ENCODE measurements around the gene CYP4V2.
A peak's percentile ranks its signal among the peaks of the same experiment; 100 is the strongest.

CYP4V2 gene

DNA sequence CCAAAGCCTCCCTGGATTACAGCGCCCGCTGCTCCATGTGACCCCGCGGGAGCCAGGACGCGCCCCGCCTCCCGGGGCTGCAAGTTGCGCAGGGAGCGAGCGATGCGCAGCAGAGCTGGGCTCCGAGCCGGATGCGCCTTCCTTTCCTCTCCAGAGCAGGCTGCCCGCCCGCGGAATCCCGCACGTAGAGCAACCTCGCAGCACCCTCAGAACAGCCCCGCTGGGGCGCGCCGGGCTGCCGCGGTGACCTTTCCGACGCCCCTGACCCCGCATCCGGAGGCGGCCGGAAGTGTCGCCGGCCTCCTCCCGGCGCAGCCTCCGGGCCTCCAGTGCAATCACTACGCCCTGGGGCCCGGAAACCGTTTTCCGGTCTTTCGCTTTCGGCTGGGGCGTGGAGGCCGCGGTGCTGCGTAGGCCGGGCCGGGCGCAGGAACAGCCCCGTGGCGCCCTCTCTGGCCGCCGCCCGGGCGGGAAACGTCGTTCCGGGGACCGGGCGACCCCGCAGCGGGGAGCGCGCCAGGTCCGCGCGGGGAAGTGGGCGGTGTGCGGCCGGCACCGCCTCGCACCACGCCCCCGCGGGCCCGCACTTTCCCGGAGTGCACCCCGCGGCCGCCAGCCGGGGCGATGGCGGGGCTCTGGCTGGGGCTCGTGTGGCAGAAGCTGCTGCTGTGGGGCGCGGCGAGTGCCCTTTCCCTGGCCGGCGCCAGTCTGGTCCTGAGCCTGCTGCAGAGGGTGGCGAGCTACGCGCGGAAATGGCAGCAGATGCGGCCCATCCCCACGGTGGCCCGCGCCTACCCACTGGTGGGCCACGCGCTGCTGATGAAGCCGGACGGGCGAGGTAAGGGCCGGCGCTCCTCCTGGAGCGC, at the start of gene CYP4V2:
CYP4V2 (plus strand) TSS at position 368 of the 866 bp plus-strand sequence; CDS start at position 625, 257 bp downstream.
- TF ChIP-seq, protein P1, sequence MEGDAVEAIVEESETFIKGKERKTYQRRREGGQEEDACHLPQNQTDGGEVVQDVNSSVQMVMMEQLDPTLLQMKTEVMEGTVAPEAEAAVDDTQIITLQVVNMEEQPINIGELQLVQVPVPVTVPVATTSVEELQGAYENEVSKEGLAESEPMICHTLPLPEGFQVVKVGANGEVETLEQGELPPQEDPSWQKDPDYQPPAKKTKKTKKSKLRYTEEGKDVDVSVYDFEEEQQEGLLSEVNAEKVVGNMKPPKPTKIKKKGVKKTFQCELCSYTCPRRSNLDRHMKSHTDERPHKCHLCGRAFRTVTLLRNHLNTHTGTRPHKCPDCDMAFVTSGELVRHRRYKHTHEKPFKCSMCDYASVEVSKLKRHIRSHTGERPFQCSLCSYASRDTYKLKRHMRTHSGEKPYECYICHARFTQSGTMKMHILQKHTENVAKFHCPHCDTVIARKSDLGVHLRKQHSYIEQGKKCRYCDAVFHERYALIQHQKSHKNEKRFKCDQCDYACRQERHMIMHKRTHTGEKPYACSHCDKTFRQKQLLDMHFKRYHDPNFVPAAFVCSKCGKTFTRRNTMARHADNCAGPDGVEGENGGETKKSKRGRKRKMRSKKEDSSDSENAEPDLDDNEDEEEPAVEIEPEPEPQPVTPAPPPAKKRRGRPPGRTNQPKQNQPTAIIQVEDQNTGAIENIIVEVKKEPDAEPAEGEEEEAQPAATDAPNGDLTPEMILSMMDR (IDR thresholded peaks at IDR 0.05; ENCODE audit: insufficient read depth, low read depth, low read length, missing control alignments), result peak; percentile 52
- DNase-seq (ENCODE audit: low read depth), result peak; percentile 95
- H3K4me3 ChIP-seq (ENCODE audit: low read depth, low read length), result peak within 1 kb of the TSS; percentile 99

DNA sequence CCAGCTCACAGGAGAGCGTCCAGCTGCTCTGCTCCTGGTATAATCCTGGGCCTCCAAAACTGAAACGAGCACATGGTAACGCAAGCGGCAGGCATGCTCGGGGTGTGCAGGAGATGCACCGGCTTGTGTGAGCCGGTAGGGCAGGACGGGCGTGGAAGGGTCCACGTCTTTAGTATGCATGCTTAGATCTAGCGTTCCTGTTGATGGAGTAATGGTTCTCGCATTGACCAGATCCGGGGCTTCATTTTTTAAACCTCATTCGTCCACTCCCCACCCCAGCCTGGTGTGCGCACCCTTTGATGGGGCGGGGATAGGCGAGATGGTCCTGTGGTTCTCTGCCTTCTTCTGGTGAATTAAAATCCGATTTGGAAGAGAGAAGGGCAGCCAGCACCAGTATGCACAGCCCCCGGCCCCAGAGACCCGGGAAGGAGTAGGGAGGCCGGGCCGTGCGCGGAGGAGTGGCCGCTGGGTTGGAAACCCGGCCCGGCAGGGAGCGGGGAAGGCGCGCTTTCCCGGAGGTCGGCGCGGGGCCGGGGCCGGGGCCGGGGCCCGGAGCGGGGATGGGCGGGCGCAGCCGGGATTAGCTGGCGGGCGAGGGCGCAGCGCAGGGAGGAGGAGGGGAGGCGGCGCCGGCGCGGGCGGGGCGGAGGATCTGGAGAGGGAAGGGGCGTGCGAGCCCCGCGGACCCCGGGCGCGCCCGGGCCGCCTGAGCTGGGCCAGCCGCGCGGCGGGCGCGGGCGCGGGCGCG, 47.0 kb upstream of the CYP4V2 start:
- DNase-seq (ENCODE audit: low read depth), result peak; percentile 26
- H3K4me3 ChIP-seq (ENCODE audit: low read depth, low read length), result peak overlapping the region; percentile 45
- TF ChIP-seq, protein P1 (IDR thresholded peaks at IDR 0.05; ENCODE audit: insufficient read depth, low read depth, low read length, missing control alignments), result no peak

DNA sequence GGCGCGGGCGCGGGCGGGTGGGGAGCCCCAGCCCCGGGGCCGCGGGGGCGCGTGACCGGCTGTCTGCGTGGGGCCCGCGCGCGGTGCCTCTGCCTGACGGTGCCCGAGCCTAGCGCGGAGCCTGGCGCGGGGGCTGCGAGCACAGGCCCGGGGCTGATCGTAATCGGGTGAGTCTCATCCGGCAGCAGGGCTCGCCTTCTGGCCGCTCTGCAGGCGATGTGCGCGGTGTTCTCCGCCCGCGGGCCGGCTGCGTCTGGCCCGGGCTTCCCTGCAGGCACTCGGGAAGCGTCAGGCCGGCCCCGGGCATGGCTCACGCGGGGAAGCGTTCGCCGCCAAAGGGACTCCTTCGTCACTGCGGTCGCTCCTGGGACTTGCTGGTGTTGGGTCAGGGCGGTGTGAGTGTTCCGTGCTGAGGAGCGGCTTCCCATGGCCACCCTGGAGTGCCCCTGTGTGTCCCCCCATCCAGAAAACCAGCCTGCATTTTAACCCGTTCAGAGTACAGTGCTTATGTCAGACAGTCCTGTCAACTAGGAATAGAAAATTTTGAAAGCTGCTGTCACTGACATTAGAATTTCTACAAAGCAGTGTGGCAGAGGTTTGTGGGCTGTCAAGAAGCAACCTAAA, 46.3 kb upstream of the CYP4V2 start:
- H3K4me3 ChIP-seq (ENCODE audit: low read depth, low read length), result no peak overlapping the region
- peak; percentile 24 for DNase-seq (ENCODE audit: low read depth)
- TF ChIP-seq, protein P1 (IDR thresholded peaks at IDR 0.05; ENCODE audit: insufficient read depth, low read depth, low read length, missing control alignments), result no peak

DNA sequence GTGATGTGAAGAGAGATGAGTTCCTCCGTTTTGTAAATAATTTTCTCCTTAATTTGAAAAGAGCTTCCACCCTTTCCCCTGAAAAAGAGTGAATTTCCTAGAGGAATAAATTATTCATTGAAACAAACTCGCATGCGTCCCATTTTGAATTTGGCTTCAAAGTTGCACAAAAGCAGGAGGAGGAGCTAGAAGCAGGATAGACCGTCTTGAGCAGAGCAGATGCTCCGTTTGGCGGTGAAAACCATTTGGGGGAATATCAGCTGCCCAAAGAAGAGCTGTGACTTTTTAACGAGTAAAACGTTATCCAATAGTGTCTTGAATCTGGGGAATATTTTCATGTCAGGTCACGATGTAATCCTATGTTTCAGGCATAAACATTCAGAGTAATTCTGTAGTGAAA, 44.9 kb upstream of the CYP4V2 start:
- H3K4me3 ChIP-seq (ENCODE audit: low read depth, low read length), result no peak overlapping the region
- DNase-seq (ENCODE audit: low read depth), result no peak
- TF ChIP-seq, protein P1 (IDR thresholded peaks at IDR 0.05; ENCODE audit: insufficient read depth, low read depth, low read length, missing control alignments), result no peak

DNA sequence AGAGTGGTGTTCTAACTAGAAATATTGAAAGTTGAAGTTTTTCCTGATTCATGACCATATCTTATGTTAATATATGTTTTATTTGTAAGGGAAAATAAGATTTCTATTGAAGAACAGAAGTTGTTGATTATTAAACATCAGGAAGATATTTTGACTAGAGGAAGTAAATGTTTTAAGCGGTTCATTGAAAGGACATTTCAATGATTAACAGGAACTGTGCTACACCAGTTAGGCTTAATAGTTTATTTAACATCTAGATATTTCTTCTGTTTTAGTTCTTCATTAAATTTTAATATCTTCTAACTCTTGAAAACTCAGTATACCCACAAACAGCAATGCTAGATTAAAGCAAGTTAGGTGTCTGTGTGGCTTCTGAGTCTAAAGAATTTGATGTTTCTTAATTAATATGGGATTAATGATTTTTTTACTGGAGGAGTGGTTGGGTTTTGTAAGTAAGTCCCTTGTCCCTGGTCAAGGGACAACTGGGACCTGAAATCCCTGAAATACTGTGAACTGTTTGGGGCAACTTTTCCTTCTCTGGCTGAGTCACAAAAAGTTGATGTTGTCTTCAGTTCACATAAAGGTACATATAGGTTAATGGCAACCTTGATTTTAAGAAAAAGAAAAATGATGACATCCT, 42.9 kb upstream of the CYP4V2 start:
- no peak overlapping the region for H3K4me3 ChIP-seq (ENCODE audit: low read depth, low read length)
- no peak for DNase-seq (ENCODE audit: low read depth)
- TF ChIP-seq, protein P1 (IDR thresholded peaks at IDR 0.05; ENCODE audit: insufficient read depth, low read depth, low read length, missing control alignments), result no peak

DNA sequence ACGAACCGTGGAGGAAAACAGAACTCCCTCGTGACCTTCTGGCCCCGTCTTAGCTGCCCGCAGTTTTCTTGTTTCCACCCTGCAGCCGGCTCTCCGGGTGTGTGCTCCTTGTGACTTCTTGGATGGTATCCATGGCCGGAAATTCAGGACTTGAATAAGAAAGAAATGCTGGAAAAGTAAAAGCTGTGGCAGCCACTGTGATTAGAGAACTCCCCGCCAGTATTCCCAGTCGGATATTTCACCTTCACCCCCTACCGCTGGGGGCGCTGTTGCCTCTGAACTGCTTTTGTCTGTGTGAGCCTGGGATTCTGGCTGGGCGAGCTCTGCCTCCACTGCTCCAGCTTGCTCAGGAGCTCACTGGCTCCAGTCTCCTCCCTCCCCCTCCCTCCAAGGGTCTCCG, 41.5 kb upstream of the CYP4V2 start:
- TF ChIP-seq, protein P1 (IDR thresholded peaks at IDR 0.05; ENCODE audit: insufficient read depth, low read depth, low read length, missing control alignments), result peak; percentile 63
- H3K4me3 ChIP-seq (ENCODE audit: low read depth, low read length), result no peak overlapping the region
- DNase-seq (ENCODE audit: low read depth), result peak; percentile 31
